Stomach (tissue), 19 donors: ENCODE measurements around the gene ATG9B. TPM values are rescaled to one million over a fixed set of nuclear protein-coding genes. Genes with fewer than 3 reads are reported as not detected.

Experiments used
- DNase-seq, 2 donors: peaks; one replicate each; pipeline versions ENCODE4 v3.0.0 to v3.0.0-alpha.2; 2013 to 2019
- H3K27ac ChIP-seq, 5 donors: fragments of 200-600 bp in 4 of 5; sonication (generic) in 4 of 5; one replicate each; pipeline ENCODE4 v1.5.1; 2013 to 2019; ENCODE audit warnings: mild to moderate bottlenecking in 1 of 5, moderate library complexity in 1 of 5
- H3K27me3 ChIP-seq, 3 donors: fragments of 200-600 bp; sonication (generic); one replicate each; pipeline ENCODE4 v1.5.1; 2017 to 2019; ENCODE audit warnings: mixed run types in 1 of 3
- H3K36me3 ChIP-seq, 4 donors: fragments of 200-600 bp; sonication (generic); 1 replicate in 3 of 4; 2 replicates in 1 of 4; pipeline ENCODE4 v1.5.1; 2016 to 2019
- H3K4me1 ChIP-seq, 4 donors: fragments of 200-600 bp; sonication (generic); one replicate each; pipeline ENCODE4 v1.5.1; 2016 to 2019
- H3K4me3 ChIP-seq, 4 donors: fragments of 200-600 bp; sonication (generic) in 3 of 4; one replicate each; pipeline ENCODE4 v1.5.1; 2016 to 2019; ENCODE audit warnings: mild to moderate bottlenecking in 1 of 4
- H3K9me3 ChIP-seq, 4 donors: fragments of 200-600 bp; sonication (generic); one replicate each; pipeline ENCODE4 v1.5.1; 2016 to 2019
- CTCF ChIP-seq, 7 experiments: fragments of 450-650 bp in 4 of 7; fragments of 200-600 bp in 3 of 7; sonication (generic) in 3 of 7; IDR thresholded peaks; one replicate each; pipeline ENCODE4 v1.5.1; 2016 to 2019; ENCODE audit warnings: antibody characterized with exemption in 7 of 7, control low read depth in 2 of 7, mild to moderate bottlenecking in 1 of 7
- EP300 ChIP-seq: sonication (generic); formaldehyde crosslinking; IDR thresholded peaks from one replicate; pipeline ENCODE4 v1.6.1; 2017; ENCODE audit warnings: antibody characterized with exemption
- POLR2A ChIP-seq, 4 donors: fragments of 450-650 bp; IDR thresholded peaks; one replicate each; pipeline ENCODE4 v1.6.1; 2016; ENCODE audit warnings: antibody characterized with exemption in 4 of 4, control low read depth in 2 of 4, mild to moderate bottlenecking in 1 of 4, moderate library complexity in 1 of 4
- POLR2AphosphoS5 ChIP-seq, 3 donors: sonication (generic); formaldehyde crosslinking; IDR thresholded peaks; one replicate each; pipeline ENCODE4 v1.6.1; 2016; ENCODE audit warnings: antibody characterized with exemption in 3 of 3
- WGBS, 5 donors: extraction: QIAGEN DNeasy Blood & Tissue Kit in 3 of 5; methylation state at CpG; one replicate each; pipeline versions ENCODE4 v1.1.5 to v1.1.7; 2013 to 2018; 5-methylcytosine and 5-hydroxymethylcytosine counted together
- intact Hi-C: fragments of 100-400 bp; cut with DNase I; formaldehyde crosslinking; loops from one replicate; pipeline ENCODE4 v1.15.1; 2023; ENCODE audit warnings: low total_unique reads
- long read RNA-seq, 10 donors: transcript quantifications; one replicate each; lab custom pipeline, GENCODE V29; 2026
- polyA plus RNA-seq, 3 donors: library from polyadenylated mRNA; stranded (reverse); fragments of 200-250 nt; gene quantifications; one replicate each; pipeline ENCODE4 v1.2.3, GENCODE V29; 2013
- total RNA-seq, 5 donors: library from RNA; depleted of rRNA; stranded (reverse); fragments of >200 nt; gene quantifications; one replicate each; pipeline versions ENCODE4 v1.1.0 to v1.2.3, GENCODE V29; 2014 to 2016
- donor health status: healthy with polysubstance abuse.
- donor health status: Bipolar disorder and iron deficiency.
- donor health status: healthy.

ATG9B gene, protein sequence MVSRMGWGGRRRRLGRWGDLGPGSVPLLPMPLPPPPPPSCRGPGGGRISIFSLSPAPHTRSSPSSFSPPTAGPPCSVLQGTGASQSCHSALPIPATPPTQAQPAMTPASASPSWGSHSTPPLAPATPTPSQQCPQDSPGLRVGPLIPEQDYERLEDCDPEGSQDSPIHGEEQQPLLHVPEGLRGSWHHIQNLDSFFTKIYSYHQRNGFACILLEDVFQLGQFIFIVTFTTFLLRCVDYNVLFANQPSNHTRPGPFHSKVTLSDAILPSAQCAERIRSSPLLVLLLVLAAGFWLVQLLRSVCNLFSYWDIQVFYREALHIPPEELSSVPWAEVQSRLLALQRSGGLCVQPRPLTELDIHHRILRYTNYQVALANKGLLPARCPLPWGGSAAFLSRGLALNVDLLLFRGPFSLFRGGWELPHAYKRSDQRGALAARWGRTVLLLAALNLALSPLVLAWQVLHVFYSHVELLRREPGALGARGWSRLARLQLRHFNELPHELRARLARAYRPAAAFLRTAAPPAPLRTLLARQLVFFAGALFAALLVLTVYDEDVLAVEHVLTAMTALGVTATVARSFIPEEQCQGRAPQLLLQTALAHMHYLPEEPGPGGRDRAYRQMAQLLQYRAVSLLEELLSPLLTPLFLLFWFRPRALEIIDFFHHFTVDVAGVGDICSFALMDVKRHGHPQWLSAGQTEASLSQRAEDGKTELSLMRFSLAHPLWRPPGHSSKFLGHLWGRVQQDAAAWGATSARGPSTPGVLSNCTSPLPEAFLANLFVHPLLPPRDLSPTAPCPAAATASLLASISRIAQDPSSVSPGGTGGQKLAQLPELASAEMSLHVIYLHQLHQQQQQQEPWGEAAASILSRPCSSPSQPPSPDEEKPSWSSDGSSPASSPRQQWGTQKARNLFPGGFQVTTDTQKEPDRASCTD
- total RNA-seq (10 to 100 TPM in 1 of 5 donors, under 1 TPM in 1, not detected in 3; 0.55 to 33.0 TPM), polyA plus RNA-seq (10 to 100 TPM in 1 of 3 donors, under 1 TPM in 1, not detected in 1; 0.31 to 17.1 TPM)
- long read RNA-seq, donor 1, result 0 reads
- long read RNA-seq, donor 2, partial matches to known transcripts, result 0 of 1 reads
- long read RNA-seq, donor 2, other reads (novel, unspliced or antisense), result 0 of 1 reads
- long read RNA-seq, donor 3, partial matches to known transcripts, result 0 of 1 reads
- long read RNA-seq, donor 3, other reads (novel, unspliced or antisense), result 0 of 1 reads
- long read RNA-seq, donor 4, result 0 reads
- long read RNA-seq, donor 5, result 0 reads
- long read RNA-seq, donor 6, partial matches to known transcripts, result 0 of 1 reads
- long read RNA-seq, donor 6, other reads (novel, unspliced or antisense), result 0 of 1 reads
- long read RNA-seq, donor 7, partial matches to known transcripts, result 0 of 1 reads
- long read RNA-seq, donor 7, other reads (novel, unspliced or antisense), result 0 of 1 reads
- long read RNA-seq, donor 8, result 0 reads
- long read RNA-seq, donor 9, result 0 reads
- long read RNA-seq, donor 10, result 0 reads

DNA sequence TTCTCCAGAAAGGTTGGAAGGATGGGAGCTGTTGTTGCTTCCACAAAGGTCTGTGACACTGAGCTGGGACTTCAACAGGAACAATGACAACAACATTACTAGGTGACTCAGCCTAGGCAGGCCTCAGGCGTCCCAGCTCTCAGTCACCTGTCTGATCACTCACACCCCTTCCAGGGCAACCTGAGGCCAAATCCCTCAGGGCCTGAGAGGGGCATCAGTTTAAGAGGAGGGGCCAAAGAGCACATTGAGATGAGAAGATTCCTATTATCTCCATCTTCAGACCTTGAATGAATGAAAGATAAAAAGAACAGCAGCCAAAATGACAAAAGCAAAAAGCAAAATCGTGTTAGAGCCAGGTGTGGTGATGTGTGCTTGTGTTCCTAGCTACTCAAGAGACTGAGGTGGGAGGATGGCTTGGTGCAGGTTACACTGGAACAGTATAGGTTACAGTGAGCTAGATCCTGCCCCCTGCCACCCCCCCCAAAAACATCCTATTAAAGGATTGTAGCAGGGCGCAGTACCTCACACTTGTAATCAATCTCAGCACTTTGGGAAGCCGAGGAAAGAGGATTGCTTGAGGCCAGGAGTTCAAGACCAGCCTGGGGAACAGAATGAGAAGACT lies at the start of gene ATG9B:
ATG9B (minus strand) TSS at position 60 of the 622 bp plus-strand sequence. CDS start 71 bp downstream, outside the sequence.
- no peak within 1 kb of the TSS for H3K4me3 ChIP-seq
- WGBS, 5 donors, result 60 to 79% (median 73%) methylated on average over 4 of the region's 4 CpGs
- no peak for DNase-seq

GRCh38 chr7:151073990-151074389 lies 49.7 kb upstream of the ATG9B start:
- H3K9me3 ChIP-seq, result no peaks in the 10 kb centered on the region
- H3K4me3 ChIP-seq, result no peak overlapping the region
- WGBS, 5 donors, result 76 to 90% (median 85%) methylated on average over 16 to 17 of the region's 17 CpGs
- peaks cover 23 to 29% (median 27%) of the 10 kb centered on the region in 4 donors for H3K4me1 ChIP-seq
- intact Hi-C loops, result no loop called here
- TF ChIP-seq CTCF (IDR thresholded peaks at IDR 0.05) (no peak), EP300 (no peak), POLR2A (IDR thresholded peaks at IDR 0.05) (no peak), POLR2AphosphoS5 (IDR thresholded peaks at IDR 0.05) (no peak)
- H3K27ac ChIP-seq, result no peak overlapping the region
- no peaks in the 10 kb centered on the region for H3K27me3 ChIP-seq
- DNase-seq, result no peak
- peaks cover 66 to 88% (median 87%) of the 10 kb centered on the region in 4 donors for H3K36me3 ChIP-seq

More for the DNA sequence above, at the start of gene ATG9B:
- Histone ChIP-seq H3K36me3 (no peaks in the 10 kb centered on the region), H3K9me3 (no peaks in the 10 kb centered on the region), H3K27ac (no peak within 1 kb of the TSS), H3K27me3 (peaks cover 0 to 29% (median 11%) of the 10 kb centered on the region in 3 donors), H3K4me1 (peaks cover 5 to 17% (median 17%) of the 10 kb centered on the region in 4 donors)
- intact Hi-C loops, result no loop called here
- no peak for TF ChIP-seq EP300
- TF ChIP-seq POLR2AphosphoS5 (IDR thresholded peaks at IDR 0.05), result no peak
- TF ChIP-seq POLR2A (IDR thresholded peaks at IDR 0.05), result no peak
- no peak for TF ChIP-seq CTCF (IDR thresholded peaks at IDR 0.05)

DNA sequence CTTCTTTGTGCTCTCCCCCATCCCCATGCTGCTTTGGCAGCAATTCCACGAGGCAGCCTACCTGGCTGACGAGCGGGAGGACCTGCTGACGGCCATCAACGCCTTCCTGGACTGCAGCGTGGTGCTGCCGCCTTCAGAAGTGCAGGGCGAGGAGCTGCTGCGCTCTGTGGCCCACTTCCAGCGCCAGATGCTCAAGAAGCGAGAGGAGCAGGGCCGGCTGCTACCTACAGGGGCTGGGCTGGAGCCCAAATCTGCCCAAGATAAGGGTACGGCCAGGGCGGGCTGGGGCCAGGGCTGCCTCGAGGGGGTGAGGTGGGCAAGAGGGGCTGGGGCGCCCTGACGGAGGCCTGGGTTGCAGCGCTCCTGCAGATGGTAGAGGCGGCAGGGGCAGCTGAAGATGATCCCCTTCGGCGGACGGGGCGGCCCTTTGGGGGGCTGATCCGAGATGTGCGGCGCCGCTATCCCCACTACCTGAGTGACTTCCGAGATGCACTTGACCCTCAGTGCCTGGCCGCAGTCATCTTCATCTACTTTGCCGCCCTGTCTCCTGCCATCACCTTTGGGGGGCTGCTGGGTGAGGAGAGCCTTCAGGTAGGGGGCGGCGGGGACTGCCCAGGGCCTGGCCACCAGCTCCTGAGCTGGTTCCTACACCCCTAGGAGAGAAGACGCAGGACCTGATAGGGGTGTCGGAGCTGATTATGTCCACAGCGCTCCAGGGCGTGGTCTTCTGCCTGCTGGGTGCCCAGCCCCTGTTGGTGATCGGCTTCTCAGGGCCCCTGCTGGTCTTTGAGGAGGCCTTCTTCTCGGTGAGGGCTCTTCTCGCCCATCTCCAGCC lies 47.0 kb upstream of the ATG9B start:
- Histone ChIP-seq H3K4me1 (peaks cover 0 to 2% (median under 1%) of the 10 kb centered on the region in 4 donors), H3K36me3 (peaks cover 90 to 100% (median 100%) of the 10 kb centered on the region in 4 donors), H3K9me3 (no peaks in the 10 kb centered on the region), H3K27ac (no peak overlapping the region), H3K27me3 (no peaks in the 10 kb centered on the region), H3K4me3 (no peak overlapping the region)
- TF ChIP-seq EP300 (no peak), CTCF (IDR thresholded peaks at IDR 0.05) (no peak), POLR2AphosphoS5 (IDR thresholded peaks at IDR 0.05) (no peak), POLR2A (IDR thresholded peaks at IDR 0.05) (no peak)
- intact Hi-C loops, result no loop called here
- DNase-seq, result no peak
- 88 to 91% (median 89%) methylated on average over 17 to 39 of the region's 39 CpGs for WGBS, 5 donors
